ENCODE results near the gene CTRB2. TPM values are rescaled to one million over a fixed set of nuclear protein-coding genes. Genes with fewer than 3 reads are reported as not detected.
"Not testable (repeated sequence)": the region's sequence is repeated elsewhere in the genome, so short reads cannot be mapped to it uniquely, and the experiment has no call there.

CTRB2 gene
- polyA plus RNA-seq, 4 donors: 0.09 to 0.30 (median 0.13) TPM; not detected in 1

- DNase-seq (ENCODE audit: low read depth in 4 of 4, low spot score in 3 of 4): no peak
These were observed 21.4 kb upstream of the CTRB2 start for GRCh38 chr16:75228143-75228976.

DNA sequence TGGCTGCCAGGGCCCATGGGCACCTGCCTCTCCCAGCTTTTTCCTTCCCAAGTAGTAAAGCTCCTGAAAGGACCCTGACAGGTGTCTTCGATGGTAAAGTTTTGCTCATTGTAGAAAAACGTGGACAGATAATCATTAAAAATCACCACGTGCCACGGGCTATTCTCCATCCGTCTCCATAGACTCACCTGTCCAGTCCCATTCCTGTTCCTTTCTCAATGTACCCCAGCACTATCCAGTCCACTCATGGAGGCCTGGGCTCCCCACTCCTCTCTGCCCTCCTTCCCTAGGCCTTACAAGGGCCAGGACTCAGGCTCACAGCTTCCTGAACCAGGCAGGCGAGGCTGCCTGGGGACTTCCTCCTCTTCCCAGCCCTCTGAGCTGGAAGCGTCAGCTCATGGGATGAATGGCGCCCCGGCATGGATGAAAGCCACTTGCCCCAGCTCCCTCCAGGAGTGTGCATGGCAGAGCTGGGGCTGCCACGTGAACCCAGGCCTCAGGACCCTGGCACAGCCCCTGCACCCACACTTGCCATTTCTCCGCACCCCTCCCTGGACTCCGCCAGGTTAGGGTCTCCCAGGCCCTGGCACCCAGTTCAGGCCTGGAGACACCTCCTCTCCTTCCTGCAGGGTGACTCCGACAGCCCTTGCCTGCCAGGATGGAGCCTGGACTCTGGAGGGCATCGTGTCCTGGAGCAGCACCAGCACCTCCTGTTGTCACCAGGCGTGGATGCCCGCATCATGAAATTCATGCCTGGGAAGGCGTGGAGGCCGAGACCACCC lies 20.6 kb upstream of the CTRB2 start:
- no peak for DNase-seq (ENCODE audit: low read depth in 4 of 4, low spot score in 3 of 4)

- DNase-seq (ENCODE audit: low read depth in 4 of 4, low spot score in 3 of 4): no peak
These were observed 19.8 kb upstream of the CTRB2 start for GRCh38 chr16:75226550-75227360.

DNA sequence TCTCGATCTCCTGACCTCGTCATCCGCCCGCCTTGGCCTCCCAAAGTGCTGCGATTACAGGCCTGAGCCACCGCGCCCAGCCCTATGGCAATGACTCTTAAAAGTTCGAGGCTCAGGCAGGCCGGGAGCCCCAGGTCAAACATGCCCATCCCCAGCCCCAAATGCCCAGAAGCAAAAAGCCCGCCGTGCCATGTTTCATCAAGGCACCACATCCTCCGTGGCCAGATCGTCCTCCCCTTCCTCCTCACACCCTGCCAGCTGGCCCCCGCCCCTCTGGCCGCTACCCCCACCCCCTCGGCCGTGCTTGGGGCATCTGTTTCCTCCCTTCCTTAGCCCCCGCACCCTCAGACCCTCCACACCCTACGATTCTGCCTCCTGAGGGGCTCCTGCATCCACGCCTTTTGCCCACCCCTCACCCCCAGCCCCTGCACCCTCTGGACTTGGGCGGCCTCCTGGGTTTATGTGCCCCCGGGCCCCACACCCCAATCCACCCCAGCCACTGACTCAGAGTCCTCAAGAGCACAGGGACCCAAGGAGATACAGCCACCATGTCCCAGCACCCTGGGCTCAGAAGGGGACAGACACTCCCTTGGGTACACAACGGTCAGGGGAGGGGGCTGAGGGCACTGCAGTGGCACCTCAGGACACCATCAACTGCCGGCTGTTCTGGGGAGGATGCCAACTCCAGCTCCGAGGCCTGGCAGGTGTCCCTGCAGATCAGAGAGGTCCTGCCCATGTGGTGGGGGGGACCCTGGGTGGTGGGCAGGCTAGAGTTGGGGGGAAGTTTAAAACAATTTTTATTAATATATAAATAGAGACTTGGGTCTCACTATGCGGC lies 18.9 kb upstream of the CTRB2 start:
- DNase-seq (ENCODE audit: low read depth in 4 of 4, low spot score in 3 of 4): no peak

DNA sequence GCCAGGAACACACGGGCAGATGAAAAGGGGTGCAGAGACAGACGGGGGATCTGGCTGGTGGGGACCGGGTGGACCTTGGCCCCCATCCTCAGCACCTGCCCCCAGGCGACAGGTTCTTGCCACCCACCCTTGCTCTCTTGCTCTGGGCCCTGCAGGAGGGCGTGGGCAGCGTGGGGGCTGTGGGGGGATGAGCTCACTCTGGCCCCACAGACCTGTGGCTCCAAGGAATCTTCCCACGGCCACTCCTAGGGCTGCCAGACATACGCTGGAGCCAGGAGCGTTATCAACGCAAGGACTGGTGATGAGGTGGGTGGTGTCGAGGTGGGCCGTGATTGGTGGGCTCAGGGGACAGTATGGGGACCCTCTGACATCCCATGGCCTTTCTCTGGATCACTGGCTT lies 18.1 kb upstream of the CTRB2 start:
- no peak for DNase-seq (ENCODE audit: low read depth in 4 of 4, low spot score in 3 of 4)

DNA sequence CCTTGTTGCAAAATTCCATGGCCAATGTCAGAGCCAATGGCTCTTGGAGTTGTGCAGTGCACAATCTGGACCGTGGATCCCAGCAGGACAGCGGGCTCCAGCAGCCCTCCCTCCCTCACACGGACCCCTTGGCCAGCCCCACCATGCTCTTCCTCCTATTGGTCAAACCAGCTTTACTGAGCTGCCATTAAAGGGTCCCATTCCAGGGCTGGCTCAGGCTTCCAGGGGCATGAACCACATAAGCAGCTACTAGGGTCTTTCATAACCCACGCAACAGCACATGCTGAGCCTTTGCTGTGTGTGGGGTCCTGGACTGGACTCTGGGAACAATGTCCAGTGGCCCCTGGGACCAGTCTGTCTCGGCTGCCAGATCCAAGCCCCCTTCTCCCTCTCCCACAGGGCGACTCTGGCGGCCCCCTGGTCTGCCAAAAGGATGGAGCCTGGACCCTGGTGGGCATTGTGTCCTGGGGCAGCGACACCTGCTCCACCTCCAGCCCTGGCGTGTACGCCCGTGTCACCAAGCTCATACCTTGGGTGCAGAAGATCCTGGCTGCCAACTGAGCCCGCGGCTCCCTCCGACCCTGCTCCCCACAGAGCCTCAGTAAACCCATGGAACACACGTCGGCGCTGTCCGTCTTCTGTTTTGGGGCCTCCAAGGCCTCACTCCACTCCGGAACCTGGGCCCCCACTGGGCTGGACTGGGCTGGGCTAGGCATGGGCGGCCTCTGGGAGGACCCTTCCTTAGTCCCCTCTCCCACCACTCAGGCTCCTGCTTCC lies 17.5 kb upstream of the CTRB2 start:
- DNase-seq (ENCODE audit: low read depth in 4 of 4, low spot score in 3 of 4): no peak

DNA sequence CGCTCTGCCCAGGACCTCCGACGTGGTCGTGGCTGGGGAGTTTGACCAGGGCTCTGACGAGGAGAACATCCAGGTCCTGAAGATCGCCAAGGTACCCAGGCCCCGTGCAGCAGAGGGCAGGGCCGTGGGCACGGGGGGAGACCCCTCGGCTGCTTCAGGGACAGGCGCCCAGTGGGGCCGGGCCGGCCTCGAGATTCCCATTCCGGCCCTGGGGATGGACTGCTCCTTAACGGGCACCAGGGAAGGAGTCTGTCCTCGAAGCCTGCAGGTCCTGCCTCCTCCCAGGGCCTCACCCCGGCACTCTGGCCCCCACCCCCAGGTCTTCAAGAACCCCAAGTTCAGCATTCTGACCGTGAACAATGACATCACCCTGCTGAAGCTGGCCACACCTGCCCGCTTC lies 16.2 kb upstream of the CTRB2 start:
- not testable (repeated sequence) for DNase-seq (ENCODE audit: low read depth in 4 of 4, low spot score in 3 of 4)

GRCh38 chr16:75222271-75222783 lies 15.4 kb upstream of the CTRB2 start:
- DNase-seq (ENCODE audit: low read depth in 4 of 4, low spot score in 3 of 4): no peak

DNA sequence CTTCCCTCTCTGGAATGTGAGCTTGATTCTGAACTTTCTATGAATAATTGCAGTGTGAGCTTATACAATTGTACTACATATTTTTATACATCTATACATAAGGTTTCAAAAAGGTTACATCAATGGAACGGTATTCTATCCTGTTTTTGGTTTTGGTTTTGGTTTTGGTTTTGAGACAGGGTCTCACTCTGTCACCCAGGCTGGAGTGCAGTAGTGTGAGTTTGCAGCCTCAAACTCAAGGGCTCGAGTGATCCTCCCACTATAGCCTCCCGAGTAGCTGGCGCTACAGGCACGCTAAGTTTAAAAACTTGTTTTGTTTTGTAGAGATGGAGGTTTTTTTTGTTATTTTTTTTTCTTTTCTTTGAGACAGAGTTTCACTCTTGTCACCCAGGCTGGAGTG lies 12.9 kb upstream of the CTRB2 start:
- DNase-seq (ENCODE audit: low read depth in 4 of 4, low spot score in 3 of 4): no peak

- no peak for DNase-seq (ENCODE audit: low read depth in 4 of 4, low spot score in 3 of 4)
These were observed 12.1 kb upstream of the CTRB2 start for GRCh38 chr16:75219088-75219487.

DNA sequence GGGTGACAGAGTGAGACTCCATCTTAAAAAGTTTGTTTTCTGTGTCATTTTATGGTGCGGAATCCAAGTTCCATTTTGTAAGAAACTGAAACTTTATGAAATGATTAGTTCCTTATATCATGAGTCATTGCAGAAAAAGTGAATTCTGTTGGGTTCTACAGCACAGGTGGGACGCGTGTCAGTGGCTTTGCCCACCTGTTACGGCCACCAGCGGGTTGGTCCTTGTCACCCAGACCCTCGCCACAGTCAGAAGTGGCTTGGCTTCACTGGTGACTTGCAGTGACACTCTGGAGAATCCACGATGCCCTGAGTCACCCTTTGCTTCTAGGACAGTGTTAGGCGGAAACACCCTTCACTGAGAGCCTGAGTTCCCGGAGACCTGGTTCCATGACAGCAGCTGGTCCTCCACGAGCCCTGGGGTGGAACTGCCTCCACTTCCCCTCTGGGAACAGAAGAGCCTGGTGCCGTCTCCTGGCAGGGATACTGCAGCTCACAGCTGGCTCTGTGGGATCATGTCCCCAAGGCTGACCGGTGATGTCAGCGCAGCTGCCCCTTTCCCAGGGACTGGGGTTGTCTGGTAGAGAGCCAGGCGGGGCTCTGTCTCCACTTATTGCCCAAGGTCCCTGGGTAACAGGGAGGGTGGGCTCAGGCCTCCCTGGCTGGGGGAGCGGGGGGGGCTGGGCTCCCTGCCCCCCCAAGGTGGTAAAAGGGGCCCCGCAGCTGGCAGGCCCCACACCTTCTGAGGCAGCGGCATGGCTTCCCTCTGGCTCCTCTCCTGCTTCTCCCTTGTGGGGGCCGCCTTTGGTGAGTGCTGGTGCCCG lies 11.5 kb upstream of the CTRB2 start, which contains the start of gene CTRB1:
Gene CTRB1 (plus strand): TSS at position 733 of the 821 bp plus-strand sequence. CDS start 20 bp downstream, at position 753.
- no peak for DNase-seq (ENCODE audit: low read depth in 4 of 4, low spot score in 3 of 4)

- no peak for DNase-seq (ENCODE audit: low read depth in 4 of 4, low spot score in 3 of 4)
These were observed 10.5 kb upstream of the CTRB2 start for GRCh38 chr16:75217389-75217851.

- DNase-seq (ENCODE audit: low read depth in 4 of 4, low spot score in 3 of 4): no peak
These were observed 9.6 kb upstream of the CTRB2 start for GRCh38 chr16:75216576-75216975.

DNA sequence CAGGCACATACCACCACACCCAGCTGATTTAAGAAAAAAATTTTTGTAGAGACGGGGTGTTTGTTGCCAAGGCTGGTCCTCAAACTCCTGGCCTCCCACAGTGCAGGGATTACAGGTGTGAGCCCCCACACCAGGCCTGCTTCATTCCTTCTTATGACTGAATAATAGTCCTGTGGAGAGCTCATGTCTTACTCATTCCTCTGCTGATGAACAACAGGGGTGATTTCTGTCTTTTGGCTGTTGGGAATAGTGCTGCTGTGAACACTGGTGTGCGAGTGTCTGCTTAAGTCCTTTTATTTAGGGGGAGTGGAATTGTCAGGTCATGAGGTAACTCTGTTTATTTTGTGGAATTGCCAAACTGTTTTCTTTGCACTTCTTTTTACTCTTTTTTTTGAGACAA lies 9.2 kb upstream of the CTRB2 start:
- no peak for DNase-seq (ENCODE audit: low read depth in 4 of 4, low spot score in 3 of 4)

DNA sequence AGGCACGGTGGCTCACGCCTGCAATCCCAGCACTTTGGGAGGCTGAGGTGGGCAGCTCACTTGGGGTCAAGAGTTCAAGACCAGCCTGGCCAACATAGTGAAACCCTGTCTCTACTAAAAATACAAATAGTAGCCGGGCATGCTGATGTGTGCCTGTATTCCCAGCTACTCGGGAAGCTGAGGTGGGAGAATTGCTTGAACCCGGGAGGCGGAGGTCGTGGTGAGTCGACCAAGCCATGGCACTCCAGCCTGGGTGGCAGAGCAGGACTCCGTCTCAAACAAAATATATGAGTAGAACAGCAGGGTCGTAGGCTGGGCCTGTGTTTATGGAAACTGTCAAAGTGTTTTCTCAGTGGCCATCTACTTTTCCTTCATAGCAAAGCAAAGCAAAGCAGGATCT lies 4.3 kb upstream of the CTRB2 start:
- not testable (repeated sequence) for DNase-seq (ENCODE audit: low read depth in 4 of 4, low spot score in 3 of 4)

- DNase-seq (ENCODE audit: low read depth in 4 of 4, low spot score in 3 of 4): no peak
These were observed 3.0 kb upstream of the CTRB2 start for GRCh38 chr16:75209944-75210343.

- not testable (repeated sequence) for DNase-seq (ENCODE audit: low read depth in 4 of 4, low spot score in 3 of 4)
These were observed 2.6 kb upstream of the CTRB2 start for GRCh38 chr16:75209514-75209913.

Measured in right renal pelvis (tissue), 4 donors.